Duodenal mucosa (tissue), 2 donors: ENCODE data around the gene DNAAF5.
"Not testable (repeated sequence)": the region's sequence is repeated elsewhere in the genome, so short reads cannot be mapped to it uniquely, and the experiment has no call there.

Source experiments
- H3K27ac ChIP-seq: one replicate; pipeline ENCODE4 v1.7.0; 2013; ENCODE audit warnings: low read depth, low read length
- H3K27me3 ChIP-seq, 2 donors: one replicate each; pipeline ENCODE4 v1.7.0; 2013; ENCODE audit warnings: low read length in 2 of 2, control low read depth in 1 of 2; ENCODE audit not compliant: insufficient read depth in 2 of 2, control insufficient read depth in 1 of 2
- H3K36me3 ChIP-seq, 2 donors: one replicate each; pipeline ENCODE4 v1.7.0; 2013; ENCODE audit warnings: low read length in 2 of 2, control low read depth in 1 of 2; ENCODE audit not compliant: insufficient read depth in 2 of 2, control insufficient read depth in 1 of 2
- H3K4me1 ChIP-seq, 2 donors: one replicate each; pipeline ENCODE4 v1.7.0; 2013; ENCODE audit warnings: low read length in 2 of 2, control low read depth in 1 of 2; ENCODE audit not compliant: insufficient read depth in 2 of 2, control insufficient read depth in 1 of 2
- H3K4me3 ChIP-seq, 2 donors: one replicate each; pipeline ENCODE4 v1.7.0; 2013; ENCODE audit warnings: low read length in 2 of 2, low read depth in 1 of 2
- H3K9ac ChIP-seq, 2 donors: one replicate each; pipeline ENCODE4 v1.7.0; 2013; ENCODE audit warnings: low read length in 2 of 2, low read depth in 1 of 2
- H3K9me3 ChIP-seq, 2 donors: one replicate each; pipeline ENCODE4 v1.7.0; 2013; ENCODE audit warnings: low read length in 2 of 2, control low read depth in 1 of 2; ENCODE audit not compliant: control insufficient read depth in 1 of 2

Gene DNAAF5

DNA sequence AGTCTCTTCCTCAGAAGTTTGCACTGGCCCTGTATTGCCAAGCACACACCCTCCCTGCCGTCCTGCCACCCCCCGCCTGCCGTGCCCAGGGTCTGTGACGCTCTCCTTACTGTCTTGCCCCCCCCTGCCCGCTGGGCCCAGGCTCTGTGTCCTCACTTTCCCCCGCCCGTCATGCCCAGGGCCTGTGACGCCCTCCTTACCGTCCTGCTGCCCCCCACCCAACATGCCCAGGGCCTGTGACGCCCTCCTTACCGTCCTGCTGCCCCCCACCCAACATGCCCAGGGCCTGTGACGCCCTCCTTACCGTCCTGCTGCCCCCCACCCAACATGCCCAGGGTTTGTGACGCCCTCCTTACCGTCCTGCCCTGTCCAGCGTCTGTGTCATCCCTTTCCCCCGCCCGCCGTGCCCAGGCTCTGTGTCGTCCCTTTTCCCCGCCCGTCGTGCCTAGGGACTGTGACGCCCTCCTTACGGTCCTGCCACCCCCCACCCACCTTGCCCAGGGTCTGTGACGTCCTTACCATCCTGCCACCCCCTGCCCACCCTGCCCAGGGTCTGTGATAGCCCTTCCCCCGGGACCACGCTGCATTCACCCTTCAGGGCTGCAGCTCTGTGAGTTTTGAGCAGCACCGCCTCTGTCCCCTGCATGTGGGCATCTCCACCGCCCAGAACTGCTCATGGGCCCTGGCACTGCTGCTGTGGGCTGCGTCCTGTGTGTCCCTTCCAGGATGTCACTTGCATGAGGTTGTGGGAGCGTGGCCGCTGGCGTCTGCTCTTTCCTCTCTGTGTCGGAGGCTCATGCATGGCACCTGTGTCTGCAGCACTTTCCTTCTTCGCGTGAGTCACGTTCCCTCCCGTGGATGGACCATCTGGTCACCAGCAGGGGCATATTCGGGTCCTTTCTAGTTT lies 19.9 kb downstream of the DNAAF5 start:
- no peaks in the 10 kb centered on the region for H3K9me3 ChIP-seq
- no peak overlapping the region for H3K4me3 ChIP-seq
- no peaks in the 10 kb centered on the region for H3K4me1 ChIP-seq
- H3K27ac ChIP-seq, result no peak overlapping the region
- H3K9ac ChIP-seq, result no peak overlapping the region
- H3K36me3 ChIP-seq, result peaks cover 16 to 48% of the 10 kb centered on the region in 2 donors
- H3K27me3 ChIP-seq, result no peaks in the 10 kb centered on the region

DNA sequence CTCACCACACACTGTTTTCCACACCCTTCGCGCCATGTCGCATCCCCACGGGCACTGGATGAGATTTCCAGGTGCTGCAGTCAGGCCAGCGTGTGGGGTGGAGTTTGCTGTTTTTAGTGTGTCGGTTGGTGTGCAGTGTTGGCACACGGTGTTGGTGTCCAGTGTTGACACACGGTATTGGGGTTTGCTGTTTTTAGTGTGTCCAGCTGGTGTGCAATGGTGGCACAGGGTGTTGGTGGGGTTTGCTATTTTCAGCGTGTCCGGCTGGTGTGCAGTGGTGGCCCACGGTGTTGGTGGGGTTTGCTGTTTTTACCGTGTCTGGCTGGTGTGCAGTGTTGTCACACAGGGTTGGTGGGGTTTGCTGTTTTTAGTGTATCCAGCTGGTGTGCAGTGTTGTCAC lies 20.7 kb downstream of the DNAAF5 start:
- no peaks in the 10 kb centered on the region for H3K4me1 ChIP-seq
- no peak overlapping the region for H3K9ac ChIP-seq
- no peak overlapping the region for H3K27ac ChIP-seq
- no peak overlapping the region for H3K4me3 ChIP-seq
- H3K9me3 ChIP-seq, result no peaks in the 10 kb centered on the region
- peaks cover 21 to 45% of the 10 kb centered on the region in 2 donors for H3K36me3 ChIP-seq
- H3K27me3 ChIP-seq, result no peaks in the 10 kb centered on the region

DNA sequence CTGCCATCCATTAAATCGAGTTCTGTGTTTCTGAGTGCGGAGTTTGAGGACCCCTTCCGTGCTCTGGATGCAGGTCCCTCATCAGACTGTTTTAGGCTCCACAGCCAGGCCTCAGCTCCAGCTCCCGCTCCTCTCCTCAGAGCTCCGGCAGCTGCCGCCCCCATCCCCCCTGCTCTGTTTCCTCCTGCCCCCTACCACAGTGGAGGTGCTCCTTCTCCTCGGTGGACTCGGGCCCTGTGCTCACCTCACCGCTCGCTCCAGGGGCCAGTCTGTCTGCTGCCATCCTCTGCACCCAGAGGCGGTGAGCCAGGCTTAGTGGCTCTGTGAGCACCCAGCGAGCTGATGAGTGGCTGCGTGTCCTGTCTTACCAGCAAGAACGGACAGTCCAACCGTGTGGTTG lies 21.9 kb downstream of the DNAAF5 start:
- Histone ChIP-seq H3K4me1 (no peaks in the 10 kb centered on the region), H3K9ac (no peak overlapping the region), H3K27me3 (no peaks in the 10 kb centered on the region), H3K9me3 (no peaks in the 10 kb centered on the region), H3K4me3 (no peak overlapping the region), H3K27ac (no peak overlapping the region), H3K36me3 (peaks cover 23 to 40% of the 10 kb centered on the region in 2 donors)

DNA sequence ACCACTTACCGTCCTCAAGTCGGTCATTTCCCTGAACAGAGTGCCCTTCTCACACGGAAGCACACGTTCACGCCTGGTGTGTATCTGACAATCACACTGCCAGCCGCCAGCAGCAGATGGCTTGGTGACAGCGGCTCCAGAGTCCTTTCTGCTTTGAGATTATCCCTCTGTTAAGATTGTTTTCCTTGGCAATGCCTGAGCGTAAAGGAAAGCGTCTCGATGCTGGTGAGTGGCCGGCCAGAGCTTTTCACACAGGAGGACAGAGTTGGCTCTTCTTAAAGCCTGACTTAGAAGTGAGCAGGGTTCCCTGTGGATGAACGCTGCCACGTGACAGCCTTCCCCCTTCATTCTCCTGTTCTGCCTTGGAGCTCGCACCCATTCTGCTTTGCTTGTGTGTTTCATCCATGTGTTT lies 22.6 kb downstream of the DNAAF5 start:
- Histone ChIP-seq H3K4me1 (no peaks in the 10 kb centered on the region), H3K9ac (no peak overlapping the region), H3K36me3 (peaks cover 23 to 44% of the 10 kb centered on the region in 2 donors), H3K4me3 (no peak overlapping the region), H3K27me3 (no peaks in the 10 kb centered on the region), H3K9me3 (no peaks in the 10 kb centered on the region), H3K27ac (no peak overlapping the region)

DNA sequence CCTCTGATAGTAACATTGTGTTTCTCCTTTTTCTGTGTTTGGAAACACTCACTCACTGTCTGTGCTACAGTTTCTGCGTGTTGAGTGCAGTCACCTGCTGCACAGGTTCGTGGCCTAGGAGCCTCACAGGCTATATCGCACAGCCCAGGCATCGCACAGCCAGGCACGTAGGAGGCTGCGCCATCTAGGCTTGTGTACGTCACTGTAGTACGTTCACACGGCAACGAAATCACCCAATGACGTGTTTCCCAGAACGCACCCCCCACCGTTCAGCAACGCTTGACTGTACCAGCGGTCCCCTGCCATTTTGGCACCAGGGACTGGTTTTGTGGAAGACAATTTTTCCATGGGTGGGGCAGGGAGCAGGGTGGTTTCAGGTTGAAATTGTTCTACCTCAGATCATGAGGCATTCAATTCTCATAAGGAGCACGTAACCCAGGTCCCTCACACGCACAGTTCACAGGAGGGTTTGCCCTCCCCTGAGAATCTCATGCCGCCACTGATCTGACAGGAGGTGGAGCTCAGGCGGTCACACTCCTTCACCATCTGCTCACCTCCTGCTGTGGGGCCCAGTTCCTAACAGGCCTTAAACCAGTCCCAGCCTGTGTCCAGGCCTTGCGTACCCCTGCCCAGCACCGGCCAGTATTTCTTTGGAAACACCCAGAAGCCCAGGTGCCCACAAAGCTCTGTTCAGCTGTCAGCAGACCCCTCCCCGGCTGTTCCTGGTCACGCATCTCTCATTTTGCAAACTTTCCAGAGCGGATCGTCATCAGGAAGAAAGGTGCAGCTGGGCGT lies 23.8 kb downstream of the DNAAF5 start:
- H3K9ac ChIP-seq, result no peak overlapping the region
- no peaks in the 10 kb centered on the region for H3K9me3 ChIP-seq
- H3K27me3 ChIP-seq, result no peaks in the 10 kb centered on the region
- H3K27ac ChIP-seq, result no peak overlapping the region
- no peak overlapping the region for H3K4me3 ChIP-seq
- peaks cover 26 to 48% of the 10 kb centered on the region in 2 donors for H3K36me3 ChIP-seq
- H3K4me1 ChIP-seq, result no peaks in the 10 kb centered on the region

DNA sequence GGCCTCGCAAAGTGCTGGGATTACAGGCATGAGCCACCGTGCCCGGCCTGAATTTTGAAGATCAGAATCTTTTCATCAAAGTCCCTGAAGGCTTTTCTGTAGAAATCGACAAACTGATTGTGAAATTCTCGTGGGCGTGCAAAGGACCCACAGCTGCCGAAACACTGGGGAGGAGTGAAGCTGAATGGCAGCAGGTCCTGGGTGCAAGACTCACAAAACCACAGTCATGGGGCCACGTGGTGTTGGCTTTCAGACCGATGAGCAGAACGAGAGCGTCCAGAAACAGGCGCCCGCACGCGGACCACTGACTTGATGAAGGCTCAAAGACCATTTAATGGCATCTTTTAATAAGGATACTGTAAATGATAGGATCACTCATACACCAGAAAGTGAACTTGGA lies 25.3 kb downstream of the DNAAF5 start:
- Histone ChIP-seq H3K27ac (no peak overlapping the region), H3K36me3 (peaks cover 23 to 54% of the 10 kb centered on the region in 2 donors), H3K9me3 (no peaks in the 10 kb centered on the region), H3K4me3 (no peak overlapping the region), H3K27me3 (no peaks in the 10 kb centered on the region), H3K9ac (no peak overlapping the region), H3K4me1 (no peaks in the 10 kb centered on the region)

DNA sequence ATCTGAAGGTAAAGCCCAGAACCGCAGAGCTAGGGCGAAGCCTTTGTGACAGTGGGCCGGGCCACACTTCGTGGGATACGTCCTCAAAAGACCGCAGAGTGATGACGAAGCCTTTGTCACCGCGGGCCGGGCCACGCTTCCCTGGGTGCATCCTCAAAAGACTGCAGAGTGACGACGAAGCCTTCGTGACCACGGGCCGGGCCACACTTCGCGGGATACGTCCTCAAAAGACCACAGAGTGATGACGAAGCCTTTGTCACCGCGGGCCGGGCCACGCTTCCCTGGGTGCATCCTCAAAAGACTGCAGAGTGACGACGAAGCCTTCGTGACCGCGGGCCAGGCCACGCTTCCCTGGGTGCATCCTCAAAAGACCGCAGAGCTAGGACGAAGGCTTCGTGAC lies 25.8 kb downstream of the DNAAF5 start:
- peaks cover 25 to 54% of the 10 kb centered on the region in 2 donors for H3K36me3 ChIP-seq
- not testable (repeated sequence) for H3K9ac ChIP-seq, H3K27me3 ChIP-seq, H3K4me3 ChIP-seq, H3K27ac ChIP-seq, H3K4me1 ChIP-seq, H3K9me3 ChIP-seq

DNA sequence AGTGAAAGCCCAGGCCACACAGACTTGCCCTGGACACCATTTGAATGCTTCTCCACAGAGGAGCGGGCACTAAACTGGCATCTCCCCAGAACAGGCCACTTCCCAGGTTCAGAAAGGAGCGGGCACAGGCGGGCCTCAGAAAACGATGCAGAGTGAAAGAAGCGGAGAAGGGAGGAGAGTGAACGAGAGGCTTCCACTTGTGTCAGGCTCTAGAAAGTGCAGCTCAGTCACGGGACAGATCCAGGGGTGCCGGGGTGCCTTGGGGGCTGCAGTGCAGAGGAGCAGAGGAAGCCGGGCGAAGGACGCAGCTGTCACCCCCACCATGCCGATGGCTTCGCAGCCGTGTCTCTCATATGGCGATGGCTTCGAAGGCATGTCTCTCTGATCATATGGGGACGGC lies 26.7 kb downstream of the DNAAF5 start:
- Histone ChIP-seq H3K36me3 (peaks cover 29 to 64% of the 10 kb centered on the region in 2 donors), H3K4me3 (no peak overlapping the region), H3K9me3 (no peaks in the 10 kb centered on the region), H3K9ac (no peak overlapping the region), H3K27ac (no peak overlapping the region), H3K4me1 (no peaks in the 10 kb centered on the region), H3K27me3 (no peaks in the 10 kb centered on the region)

DNA sequence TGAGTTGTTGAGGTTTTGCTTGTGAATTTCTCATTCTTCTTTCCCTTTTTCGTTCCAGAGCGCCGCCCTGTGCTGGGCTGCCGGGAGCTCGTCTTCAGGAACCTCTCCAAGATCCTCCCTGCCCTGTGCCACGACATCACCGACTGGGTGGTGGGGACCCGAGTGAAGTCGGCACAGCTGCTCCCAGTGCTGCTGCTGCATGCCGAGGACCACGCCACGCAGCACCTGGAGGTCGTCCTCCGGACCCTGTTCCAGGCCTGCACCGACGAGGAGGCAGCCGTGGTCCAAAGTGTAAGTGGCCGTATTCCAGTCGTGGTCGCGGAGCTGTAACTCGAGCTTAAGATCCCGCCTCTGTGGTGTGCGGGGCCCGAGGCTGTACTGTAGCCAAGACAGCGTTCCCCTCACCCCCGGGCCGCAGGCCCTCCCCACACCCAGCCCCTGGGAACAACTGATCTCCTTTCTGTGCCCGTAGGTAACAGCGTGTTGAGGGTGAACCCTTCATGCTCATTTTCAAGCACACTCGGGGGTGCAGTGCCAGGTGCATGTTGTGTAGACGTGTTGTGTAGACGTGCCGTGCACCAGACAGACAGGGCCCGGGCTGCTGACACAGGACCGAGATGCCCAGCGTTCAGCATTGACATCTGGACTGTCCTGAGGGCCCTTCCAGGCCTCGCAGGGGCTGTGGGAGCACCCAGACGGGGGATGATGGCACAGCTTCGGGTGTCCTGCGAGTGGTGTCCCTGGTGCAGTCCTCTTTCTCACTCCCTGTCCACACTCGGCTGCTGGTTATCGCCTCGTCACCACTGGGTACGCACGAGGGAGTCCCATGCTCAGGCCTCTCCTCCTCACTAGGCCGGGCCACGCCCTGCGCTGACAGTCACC lies 28.3 kb downstream of the DNAAF5 start:
- Histone ChIP-seq H3K9ac (no peak overlapping the region), H3K36me3 (peaks cover 31 to 60% of the 10 kb centered on the region in 2 donors), H3K27me3 (no peaks in the 10 kb centered on the region), H3K4me3 (no peak overlapping the region), H3K27ac (no peak overlapping the region), H3K9me3 (no peaks in the 10 kb centered on the region), H3K4me1 (no peaks in the 10 kb centered on the region)
